ENCODE measurements around the gene ICAM1.
A peak's percentile ranks its signal among the peaks of the same experiment; 100 is the strongest.
"Not testable (repeated sequence)": the region's sequence is repeated elsewhere in the genome, so short reads cannot be mapped to it uniquely, and the experiment has no call there.

Gene ICAM1

GRCh38 chr19:10278935-10279334, 8.0 kb downstream of the ICAM1 start:
- DNase-seq = no peak

DNA sequence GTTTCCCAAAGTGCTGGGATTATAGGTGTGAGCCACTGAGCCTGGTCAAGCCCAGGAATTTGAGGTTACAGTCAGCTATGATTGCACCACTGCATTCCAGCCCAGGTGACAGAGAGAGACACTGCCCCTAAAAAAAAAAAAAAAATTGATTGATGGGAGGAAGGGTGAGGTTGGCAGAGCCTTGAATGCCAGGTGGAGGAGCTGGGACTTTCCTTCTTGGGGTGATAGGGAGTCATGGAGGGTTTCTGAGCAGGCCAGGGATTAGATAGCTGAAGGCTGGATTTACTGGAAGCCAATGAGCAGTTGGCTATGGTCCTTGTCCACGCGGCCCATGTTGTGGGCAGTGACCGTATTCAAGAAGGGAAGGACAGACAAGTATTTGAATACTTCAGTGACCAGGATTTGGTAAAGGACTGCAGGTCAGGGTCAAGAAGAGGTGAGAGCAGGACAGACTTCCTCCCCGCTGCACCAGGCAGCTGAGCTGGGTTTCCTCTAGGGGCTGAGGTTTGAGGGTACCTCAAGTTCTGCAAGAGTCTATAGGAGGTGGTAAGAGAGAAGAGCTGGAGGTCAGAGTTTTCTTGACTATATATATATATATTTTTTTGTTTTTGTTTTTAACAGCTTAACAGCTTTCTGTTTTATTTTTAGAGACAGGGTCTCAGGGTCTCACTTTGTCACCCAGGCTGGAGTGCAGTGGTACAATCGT, 9.0 kb downstream of the ICAM1 start:
- DNase-seq = no peak

GRCh38 chr19:10282043-10282442, 11.1 kb downstream of the ICAM1 start:
- not testable (repeated sequence) for DNase-seq

GRCh38 chr19:10283301-10284064, 12.6 kb downstream of the ICAM1 start:
- no peak for DNase-seq

- DNase-seq = no peak
These were observed 13.4 kb downstream of the ICAM1 start for GRCh38 chr19:10284065-10284959.

DNA sequence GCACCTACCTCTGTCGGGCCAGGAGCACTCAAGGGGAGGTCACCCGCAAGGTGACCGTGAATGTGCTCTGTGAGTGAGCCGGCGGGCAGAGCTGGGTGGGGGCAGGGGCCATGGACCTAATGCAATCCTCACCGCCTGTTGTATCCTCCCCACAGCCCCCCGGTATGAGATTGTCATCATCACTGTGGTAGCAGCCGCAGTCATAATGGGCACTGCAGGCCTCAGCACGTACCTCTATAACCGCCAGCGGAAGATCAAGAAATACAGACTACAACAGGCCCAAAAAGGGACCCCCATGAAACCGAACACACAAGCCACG, 14.0 kb downstream of the ICAM1 start:
- no peak for DNase-seq

GRCh38 chr19:10285393-10285792, 14.5 kb downstream of the ICAM1 start:
- DNase-seq = no peak

- DNase-seq = peak; percentile 74
These were observed 16.1 kb downstream of the ICAM1 start, which contains the start of gene ICAM4 for GRCh38 chr19:10286803-10287737. Gene ICAM4, plus strand, starts transcription at chr19:10286955. Its CDS starts 58 bp downstream, at chr19:10287013.

DNA sequence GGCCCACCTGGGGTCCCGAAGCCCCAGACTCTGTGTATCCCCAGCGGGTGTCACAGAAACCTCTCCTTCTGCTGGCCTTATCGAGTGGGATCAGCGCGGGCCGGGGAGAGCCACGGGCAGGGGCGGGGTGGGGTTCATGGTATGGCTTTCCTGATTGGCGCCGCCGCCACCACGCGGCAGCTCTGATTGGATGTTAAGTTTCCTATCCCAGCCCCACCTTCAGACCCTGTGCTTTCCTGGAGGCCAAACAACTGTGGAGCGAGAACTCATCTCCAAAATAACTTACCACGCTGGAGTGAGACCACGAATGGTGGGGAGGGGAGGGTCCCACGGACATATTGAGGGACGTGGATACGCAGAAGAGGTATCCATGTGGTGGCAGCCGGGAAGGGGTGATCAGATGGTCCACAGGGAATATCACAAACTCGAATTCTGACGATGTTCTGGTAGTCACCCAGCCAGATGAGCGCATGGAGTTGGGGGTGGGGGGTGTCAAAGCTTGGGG, 17.8 kb downstream of the ICAM1 start:
- no peak for DNase-seq

DNA sequence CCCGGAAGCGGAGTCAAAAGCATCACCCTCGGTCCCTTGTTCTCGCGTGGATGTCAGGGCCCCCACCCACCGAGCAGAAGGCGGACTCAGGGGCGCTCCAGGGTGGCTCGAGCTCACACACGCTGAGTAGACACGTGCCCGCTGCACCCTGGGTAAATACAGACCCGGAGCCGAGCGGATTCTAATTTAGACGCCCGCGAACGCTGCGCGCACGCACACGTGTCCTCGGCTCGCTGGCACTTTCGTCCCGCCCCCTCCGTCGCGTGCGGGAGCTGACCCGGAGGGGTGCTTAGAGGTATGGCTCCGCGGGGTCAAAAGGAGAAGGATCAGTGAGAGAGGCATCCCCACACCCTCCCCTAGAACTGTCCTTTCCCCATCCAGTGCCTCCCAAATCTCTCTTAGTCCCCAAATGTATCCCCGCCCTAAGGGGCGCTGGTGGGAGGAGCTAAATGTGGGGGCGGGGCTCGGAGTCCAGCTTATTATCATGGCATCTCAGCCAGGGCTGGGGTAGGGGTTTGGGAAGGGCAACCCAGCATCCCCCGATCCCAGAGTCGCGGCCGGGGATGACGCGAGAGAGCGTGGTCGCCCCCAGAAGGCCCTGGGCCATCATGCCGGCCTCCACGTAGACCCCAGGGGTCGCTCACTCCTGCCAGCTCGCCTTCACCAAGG, 18.4 kb downstream of the ICAM1 start:
- DNase-seq = peak; percentile 70

- peak; percentile 66 for DNase-seq
These were observed 19.0 kb downstream of the ICAM1 start, which contains the start of gene ICAM5 for GRCh38 chr19:10289836-10290356. Gene ICAM5, plus strand, starts transcription at chr19:10289952. Its CDS starts 92 bp downstream, at chr19:10290044.

GRCh38 chr19:10290357-10290875, 19.5 kb downstream of the ICAM1 start:
- no peak for DNase-seq

GRCh38 chr19:10290876-10291553, 20.1 kb downstream of the ICAM1 start:
- DNase-seq = peak; percentile 29

- DNase-seq = no peak
These were observed 20.8 kb downstream of the ICAM1 start for GRCh38 chr19:10291554-10292205.

GRCh38 chr19:10292206-10292788, 21.4 kb downstream of the ICAM1 start:
- DNase-seq = no peak

DNA sequence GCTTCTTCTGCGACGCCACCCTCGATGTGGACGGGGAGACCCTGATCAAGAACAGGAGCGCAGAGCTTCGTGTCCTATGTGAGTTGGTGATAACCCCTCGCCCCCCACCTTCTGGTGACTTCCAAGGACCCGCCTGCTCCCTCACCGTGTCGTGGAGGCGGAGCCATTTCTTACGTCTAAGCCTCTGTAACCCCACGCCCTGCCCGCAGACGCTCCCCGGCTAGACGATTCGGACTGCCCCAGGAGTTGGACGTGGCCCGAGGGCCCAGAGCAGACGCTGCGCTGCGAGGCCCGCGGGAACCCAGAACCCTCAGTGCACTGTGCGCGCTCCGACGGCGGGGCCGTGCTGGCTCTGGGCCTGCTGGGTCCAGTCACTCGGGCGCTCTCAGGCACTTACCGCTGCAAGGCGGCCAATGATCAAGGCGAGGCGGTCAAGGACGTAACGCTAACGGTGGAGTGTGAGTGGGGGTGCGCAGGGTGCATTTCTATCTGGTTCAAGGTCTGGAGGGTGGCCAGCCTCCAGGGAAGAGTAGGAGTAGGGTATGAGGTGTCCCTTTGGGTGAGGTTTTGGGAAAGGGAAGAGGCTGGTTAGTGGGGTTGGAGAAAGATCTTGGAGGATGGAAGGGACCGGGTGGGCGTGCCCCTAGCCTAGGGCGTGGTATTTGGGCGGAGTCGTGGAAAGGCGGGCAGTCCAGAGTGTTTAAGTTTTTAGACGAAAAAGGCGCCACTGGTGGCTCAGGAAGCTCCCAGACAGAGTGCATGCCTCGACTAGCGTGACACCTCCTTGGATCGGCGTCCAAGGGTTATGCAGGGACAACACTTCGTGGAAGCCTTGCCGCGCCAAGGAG, 22.1 kb downstream of the ICAM1 start:
- DNase-seq = no peak

DNA sequence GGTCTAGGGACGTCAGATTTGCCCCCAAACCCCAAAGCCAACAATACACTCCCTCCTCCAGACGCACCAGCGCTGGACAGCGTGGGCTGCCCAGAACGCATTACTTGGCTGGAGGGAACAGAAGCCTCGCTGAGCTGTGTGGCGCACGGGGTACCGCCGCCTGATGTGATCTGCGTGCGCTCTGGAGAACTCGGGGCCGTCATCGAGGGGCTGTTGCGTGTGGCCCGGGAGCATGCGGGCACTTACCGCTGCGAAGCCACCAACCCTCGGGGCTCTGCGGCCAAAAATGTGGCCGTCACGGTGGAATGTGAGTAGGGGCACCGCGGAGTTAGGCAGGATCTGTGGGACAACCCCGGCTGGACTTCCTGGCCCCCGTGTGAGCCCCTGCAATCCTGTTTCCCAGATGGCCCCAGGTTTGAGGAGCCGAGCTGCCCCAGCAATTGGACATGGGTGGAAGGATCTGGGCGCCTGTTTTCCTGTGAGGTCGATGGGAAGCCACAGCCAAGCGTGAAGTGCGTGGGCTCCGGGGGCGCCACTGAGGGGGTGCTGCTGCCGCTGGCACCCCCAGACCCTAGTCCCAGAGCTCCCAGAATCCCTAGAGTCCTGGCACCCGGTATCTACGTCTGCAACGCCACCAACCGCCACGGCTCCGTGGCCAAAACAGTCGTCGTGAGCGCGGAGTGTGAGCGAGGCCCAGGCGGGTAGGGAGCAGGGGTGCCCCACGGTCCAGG, 22.9 kb downstream of the ICAM1 start:
- no peak for DNase-seq

DNA sequence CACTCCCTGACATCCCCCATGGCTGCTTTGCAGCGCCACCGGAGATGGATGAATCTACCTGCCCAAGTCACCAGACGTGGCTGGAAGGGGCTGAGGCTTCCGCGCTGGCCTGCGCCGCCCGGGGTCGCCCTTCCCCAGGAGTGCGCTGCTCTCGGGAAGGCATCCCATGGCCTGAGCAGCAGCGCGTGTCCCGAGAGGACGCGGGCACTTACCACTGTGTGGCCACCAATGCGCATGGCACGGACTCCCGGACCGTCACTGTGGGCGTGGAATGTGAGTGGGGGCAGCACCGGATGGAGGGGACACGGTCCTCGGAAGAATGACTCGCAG, 23.4 kb downstream of the ICAM1 start:
- no peak for DNase-seq

All from DMS 273 treated with DMSO at 0.1 percent for 48 hours (cell line).